HG02759 (cell line): ENCODE results near the gene AMOTL2.

Experiments used
- ATAC-seq: cut with Tn5 transposase; IDR thresholded peaks from one replicate; pipeline ENCODE4 v1.9.1; 2021; ENCODE audit warnings: mild to moderate bottlenecking, moderate library complexity; ENCODE audit not compliant: unreplicated experiment

The AMOTL2 gene

DNA sequence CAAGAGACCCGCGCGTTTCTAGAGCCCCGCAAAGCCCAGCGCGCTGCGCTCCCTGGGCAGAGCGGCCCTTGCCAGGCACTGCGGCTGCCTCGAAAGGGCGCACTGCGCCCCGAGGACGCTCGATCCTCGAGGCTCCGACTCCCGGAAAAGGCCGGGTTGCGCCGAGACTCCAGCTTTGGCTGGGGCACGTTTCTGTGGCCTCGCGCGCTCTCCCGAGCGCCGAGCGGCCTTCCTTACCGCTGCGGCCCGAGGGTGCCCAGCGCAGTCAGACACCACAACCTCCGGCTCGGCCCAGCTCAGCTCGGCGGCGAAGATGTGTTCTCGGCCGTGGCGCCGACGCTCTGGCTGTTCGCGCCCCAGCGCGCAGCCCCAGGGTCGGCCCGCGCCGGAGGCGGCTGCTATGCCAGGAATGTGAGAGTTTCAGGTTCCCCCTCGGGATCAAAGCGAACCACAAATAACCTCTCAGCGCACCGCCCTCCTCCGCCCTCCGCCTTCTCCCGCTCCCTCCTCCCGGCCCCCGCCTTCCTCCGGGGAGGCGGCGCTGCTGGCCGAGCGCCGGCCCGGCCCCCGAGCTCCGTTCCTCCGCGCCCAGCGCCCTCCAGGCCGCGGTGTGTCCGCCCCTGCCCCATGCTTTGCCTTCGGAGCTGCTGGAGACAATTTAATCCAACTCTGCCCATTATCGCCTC lies at the start of gene AMOTL2:
AMOTL2 (minus strand) TSS at position 343 of the 686 bp plus-strand sequence. CDS start 3,014 bp downstream, outside the sequence.
- no peak for ATAC-seq

DNA sequence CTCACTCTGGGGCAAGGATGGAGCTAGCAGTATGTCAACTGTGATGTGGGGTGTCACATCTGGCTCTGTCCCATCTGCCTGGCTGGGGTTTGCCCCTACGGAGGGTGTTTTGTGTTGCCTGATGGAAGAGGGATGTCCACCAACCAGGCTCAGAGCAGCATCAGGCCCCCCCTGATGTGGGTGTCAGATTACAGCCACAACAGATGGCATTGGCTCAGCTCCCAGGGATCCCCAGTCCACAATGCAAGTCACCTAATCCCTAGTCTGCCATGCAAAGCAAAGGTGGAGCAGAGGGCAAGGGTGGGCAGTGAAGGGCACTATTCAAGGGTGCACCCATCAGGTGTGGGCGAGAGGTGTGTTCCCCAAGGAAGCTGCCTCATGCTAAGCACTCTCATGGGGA lies 48.9 kb upstream of the AMOTL2 start:
- ATAC-seq: no peak

DNA sequence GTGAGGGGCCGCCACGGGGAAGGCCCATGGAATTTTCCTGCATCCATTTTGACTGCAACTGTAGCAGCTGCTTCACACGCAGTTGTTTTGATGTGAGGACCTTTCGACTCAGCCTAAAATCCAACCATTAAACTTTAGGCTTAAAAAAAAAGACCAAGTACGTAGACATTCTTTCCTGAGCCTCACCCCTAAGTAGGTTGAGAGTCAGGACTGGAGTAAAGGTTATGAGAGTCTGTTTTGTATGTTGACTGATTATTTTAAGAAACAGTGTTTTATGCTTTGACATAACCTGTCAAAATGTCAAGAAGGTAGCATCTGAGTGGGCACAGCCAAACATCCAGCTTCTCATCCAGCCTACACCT lies 45.7 kb upstream of the AMOTL2 start:
- no peak for ATAC-seq

DNA sequence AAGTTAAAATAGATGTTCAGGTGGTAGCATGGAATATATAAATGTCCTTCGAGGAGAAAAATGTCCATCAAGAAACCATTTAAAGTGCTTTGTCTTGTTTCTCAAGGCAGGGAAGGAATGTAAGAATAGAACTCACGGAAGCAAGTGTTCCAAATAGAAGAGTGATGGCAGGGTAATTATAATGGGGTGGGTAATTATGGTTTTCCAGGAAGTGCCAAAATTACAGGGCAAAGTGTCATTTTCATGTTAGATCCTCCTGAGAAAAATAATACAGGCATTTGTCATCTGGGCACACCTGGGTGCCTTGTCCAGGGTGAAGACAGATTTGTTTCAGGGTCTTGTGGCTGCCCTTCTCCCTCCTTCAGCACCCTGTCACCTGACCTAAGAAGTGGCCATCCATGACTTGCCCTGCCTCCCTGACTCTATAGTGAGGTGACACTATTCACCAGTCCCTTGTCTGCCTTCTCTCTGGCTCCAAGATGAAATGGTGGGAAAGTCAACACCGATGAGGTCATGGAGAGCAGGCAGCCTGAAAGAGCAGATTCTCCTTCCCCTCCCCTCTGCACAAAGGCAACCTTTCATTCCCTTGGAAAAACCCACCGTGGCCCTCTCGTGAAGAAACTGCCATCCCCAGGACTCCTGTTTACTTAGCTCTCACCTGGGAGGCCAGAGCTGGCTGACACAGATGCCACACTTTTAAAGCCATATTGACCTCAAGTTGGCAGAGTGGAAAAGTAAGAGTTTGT lies 45.1 kb upstream of the AMOTL2 start:
- ATAC-seq: no peak

DNA sequence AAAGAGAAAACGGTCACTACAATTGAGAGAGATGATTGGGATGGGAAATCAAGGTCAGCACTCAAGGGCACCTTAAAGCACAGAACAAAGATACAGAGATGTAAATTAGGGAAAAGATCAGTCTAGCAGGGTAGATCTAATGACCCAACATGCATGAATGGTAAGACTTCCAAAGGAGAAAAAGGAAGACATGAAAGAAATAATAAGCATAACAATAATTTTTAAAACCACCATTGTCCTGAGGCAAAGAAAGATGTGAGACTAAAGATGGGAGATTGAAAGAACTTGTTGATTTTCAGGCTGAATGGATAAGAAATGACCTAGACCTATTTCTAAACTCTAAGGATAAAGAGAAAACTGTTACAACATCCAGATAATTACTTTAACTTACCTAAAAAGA lies 34.8 kb upstream of the AMOTL2 start:
- ATAC-seq: no peak

DNA sequence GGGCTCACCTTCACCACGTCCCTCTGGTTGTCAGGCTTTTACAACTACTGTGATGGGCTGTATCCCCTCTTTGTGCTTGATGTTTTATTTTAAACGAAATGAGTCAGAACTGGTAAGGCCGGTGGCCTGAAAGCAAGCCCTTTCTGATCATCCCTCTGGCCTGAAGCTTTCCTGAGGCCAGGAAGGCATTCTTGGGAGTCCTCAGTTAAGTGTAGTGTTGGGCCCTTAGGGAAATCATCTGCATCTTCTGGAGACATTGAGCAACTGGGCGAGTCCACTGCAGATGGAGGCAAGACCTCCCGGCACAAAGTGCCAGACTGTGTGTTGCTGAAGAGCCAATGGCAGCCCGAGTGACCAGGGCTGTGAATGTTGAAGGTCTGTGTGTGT lies 33.0 kb upstream of the AMOTL2 start:
- no peak for ATAC-seq

DNA sequence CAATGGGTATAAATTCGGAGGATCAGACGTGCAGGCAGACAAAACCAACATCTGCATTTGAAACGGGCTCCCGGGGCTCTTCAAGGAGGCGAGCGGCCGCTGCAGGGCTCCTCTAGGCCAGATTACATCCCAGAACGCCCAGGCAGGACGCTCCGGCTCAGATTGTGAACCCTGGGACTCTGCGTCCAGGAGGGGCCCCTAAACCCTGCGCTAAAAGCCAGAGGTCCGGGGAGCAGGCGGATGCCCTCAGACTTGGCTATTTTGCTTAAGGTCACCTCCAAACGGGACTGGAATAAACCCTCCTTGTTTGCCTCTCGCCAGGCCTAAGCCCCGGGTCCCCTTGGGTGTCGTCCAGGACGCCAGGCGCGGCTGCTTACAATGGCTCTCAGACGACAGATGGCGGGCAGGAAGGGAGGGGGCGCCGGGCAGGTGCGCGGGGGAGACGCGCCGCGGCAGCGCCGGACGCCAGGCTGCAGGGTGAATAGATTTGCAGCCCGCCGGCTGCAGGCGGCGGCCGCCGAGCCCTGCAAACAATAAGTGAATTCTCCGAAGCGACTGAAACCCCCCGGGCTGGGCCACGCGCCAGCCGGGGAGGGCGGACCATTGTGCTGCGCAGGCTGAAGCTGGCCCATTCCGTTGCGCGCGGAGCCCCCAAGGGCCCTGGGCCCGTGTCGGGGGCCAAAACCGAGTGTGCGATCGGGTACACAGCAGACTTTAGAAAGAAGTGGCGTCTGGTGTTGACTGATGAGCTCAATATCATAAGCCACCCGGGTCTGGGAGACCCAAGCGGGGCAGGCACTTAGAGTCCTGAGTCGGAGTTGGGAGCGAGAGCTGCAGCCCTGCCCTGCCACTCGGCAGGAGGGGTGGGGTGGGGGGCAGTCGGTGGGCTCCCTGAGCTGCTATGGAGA lies 32.3 kb upstream of the AMOTL2 start:
- ATAC-seq: no peak

DNA sequence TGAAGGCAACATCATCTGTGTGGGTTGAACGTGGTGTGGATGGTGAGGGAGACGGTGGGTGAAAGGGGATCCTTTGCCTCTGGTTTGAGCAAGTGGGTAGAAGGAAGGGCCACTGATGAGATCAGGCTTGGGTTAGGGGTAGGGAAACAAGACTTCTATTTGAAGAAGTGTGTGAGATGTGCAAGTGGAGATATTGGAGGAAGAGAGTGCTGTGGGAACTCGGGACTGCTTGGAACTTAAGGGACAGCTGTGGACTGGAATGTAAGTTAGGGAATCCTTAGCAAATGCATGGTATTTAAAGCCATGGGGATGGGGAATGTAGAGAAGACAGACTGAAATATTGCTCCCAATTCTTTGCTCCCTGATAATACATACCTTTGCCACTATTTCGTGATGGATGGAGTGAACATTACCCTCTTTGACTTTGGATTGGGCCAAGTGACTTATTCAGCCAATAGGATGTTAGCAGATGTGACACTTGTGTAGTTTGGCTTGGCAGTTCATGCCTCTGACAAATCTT lies 30.2 kb upstream of the AMOTL2 start:
- no peak for ATAC-seq

DNA sequence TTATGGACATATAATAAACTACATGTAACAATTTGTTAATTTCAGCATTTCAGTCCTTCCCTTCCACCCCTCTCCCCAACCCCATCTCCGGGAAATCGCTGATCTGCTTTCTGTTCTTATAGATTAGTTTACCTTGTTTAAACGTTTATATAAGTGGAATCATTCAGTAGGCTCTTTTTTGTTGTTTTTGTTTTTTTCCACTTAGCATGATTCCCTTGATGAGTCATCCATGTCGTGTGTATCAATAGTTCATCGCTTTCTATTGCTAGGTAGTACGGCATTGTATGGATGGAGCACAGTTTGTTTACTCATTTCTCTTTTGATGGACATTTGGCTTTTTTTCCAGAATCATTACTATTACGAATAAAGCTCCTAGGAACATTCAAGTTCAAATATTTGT lies 23.5 kb upstream of the AMOTL2 start:
- no peak for ATAC-seq

DNA sequence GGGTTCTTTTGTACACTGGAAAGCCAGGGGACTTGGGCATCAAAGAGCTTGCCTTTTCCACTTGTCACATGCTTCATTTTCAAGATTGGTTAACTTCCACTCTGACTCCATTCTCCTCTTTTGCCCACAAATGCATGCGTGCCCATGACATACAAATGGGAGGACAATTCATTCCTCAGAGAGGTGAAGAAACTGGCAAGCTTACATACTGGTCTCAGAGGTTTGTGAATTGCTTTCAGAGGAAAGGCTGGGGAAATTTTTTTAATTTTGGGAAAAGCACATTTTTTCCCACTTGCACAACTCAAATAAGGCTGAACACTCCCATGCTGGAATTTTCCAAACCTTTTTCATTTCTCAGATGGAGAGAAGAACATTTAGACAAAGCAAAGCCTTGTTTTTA lies 20.9 kb upstream of the AMOTL2 start:
- ATAC-seq: no peak

DNA sequence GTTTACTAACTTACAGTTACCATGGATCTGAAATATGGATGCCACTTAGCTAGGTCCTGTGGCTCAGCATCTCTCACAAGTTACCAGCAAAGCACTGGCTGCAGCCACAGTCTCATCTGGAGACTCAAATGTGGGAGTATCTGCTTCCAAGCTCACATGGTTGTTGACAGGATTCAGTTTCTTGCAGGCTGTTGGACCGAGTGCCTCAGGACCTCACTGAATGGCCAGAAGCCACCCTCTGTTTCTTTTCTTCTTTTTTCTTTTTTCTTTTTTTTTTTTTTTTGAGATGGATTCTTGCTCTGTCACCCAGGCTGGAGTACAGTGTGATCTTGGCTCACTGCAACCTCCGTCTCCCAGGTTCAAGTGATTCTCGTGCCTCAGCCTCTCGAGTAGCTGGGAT lies 20.1 kb upstream of the AMOTL2 start:
- ATAC-seq: no peak

DNA sequence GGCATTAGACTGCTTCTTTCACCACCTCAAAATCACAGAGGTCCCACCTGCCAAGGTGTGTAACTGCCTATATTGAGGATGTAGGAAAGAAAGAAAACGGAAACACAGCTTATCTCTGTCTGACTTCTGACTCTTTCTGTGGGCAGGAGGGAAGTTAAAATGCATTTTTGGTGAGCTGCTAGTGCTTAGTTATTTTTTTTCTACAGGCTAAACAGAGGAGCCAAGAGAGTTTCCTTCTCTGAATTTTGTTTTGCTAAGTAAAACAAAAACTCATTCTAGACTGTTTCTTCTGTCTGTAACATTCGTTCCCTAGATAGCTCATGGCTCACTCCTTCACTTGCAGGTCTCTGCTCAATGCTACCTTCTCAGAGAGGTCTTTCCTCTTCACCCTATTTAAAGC lies 18.8 kb upstream of the AMOTL2 start:
- ATAC-seq: no peak

DNA sequence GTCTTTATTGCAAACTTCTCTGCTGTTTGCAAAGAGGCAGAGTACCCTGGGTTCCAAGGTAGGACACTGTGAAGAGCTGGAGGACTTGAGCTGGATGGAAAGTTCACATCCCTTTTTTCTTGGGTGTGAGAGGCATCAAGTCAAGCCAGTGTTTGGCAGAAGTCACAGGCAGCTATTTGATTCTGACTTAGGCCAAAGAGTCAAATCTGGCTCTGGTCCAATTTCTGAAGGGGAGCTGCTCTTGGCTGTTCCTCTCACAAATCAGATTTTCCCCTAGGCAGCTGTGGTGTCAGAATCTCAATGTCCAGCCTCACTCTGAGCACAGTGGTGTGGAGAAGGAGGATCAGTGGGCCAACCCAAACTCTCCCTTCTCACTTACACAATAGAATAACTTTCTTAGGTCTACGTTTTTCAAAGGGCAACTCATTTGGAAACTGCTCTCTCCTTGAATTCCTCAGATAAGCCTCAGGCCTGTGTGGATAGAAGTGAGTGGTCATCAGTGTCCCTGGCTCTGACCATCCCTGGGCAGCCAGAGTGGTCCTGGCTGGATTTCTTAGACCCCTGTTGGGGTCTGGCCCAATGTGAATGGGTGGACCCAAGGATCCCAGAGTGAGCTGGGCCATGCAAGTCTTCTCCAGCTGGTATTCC lies 18.2 kb upstream of the AMOTL2 start:
- ATAC-seq: no peak

DNA sequence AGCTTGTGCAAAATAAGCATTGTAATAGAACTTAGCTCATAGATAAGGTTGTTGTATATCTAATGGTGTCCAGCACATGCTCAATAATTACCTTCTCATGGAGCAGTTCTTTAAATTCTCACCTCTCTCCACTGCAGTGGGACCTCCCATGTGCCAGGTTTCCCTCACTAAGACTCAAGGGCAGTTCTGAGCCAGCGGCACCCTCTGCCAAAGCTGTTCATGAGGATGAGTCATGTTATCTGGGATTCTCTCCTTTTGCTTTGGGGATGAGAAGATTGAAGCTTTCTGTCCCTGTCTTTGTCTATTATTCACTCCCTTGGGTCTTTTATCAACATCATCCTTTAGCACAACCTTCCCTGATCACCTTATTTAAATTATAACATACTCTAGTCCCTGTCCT lies 15.6 kb upstream of the AMOTL2 start:
- no peak for ATAC-seq

DNA sequence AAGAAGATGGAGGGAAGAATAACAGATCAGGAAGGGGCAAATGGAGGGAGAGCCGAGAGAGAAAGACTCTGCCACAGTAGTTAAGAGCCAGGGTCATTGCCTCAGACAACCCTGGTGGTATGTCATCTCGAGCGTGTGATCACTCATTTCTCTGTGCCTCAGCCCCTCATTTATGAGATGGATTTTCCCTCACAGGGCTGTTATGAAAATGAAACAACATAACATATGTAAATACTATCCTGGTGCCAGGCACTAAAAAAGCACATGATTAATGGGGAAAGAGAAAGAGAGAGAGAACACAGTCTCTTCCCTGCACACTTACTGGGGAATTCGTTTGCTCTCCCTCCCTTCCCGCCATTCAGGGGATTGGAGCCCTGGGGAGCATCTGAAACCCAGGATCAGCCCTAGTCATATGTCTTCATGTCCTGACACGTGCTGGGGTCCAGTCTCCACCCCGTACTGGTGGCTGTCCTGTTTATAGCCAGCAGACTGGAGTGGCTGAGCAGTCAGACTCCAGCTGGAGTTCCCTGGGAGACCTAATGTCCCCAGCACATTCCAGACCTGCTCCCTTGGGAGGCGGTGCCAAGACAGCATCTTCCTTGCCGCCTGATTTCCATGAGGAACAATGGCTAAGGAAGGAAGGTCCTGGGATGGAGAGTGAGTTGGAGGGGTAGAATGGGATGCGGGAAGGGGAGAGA lies 14.7 kb upstream of the AMOTL2 start:
- ATAC-seq: no peak

DNA sequence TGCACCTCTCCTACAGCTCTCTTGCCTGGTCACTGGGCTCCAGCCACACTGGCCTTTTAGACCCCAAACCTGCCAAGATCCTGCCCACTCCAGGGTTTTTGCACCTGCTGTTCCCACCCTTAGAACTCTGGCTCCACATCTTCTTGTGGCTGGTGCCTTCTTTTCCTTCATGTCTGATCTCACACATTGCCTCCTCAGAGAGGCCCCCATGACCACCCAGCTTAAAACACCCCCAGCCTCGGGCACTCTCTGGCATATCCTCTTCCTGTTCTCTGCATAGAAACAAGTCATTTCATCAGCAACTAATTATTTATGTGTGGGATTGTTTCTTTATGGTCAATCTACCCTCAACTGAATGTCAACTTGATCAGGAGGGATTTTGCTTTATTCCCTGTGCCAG lies 14.0 kb upstream of the AMOTL2 start:
- ATAC-seq: no peak

DNA sequence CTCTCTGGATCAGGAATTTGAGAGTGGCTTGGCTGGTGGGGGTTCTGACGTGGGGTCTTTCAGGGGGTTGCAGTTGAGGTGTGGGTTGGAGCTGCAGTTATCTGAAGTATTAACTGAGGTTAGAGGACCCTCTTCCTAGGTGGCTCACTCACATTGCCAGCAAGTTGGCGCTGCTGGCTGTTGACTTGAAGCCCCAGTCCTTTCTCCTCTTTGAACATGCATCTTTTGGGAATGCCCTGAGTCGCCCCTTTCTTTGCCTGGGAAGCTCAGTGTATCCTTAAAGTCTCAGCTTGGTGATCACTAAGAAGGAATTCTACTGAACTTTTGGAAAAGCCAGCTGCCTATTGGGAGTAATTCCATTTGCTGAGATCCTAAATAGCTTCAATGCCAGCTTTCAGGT lies 13.0 kb upstream of the AMOTL2 start:
- no peak for ATAC-seq

DNA sequence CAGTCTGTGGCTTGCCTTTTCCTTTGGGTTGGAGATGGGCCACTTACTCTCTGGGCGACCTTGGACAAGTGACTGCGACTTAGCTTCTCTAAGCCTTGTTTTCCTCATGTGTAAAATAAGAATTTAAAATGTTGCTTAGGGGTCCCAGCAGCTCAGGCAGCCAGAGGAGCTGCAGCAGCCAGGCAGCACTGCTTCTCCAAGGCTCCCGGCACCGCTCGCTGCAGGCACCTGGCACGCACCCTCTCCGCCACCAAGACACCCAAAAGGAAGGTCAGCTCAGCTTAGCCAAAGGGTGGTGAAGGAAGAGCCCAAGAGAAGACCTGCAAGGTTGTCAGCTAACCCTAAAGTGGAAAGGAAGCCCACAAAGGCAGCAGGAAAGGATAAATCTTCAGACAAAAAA lies 10.7 kb upstream of the AMOTL2 start:
- ATAC-seq: no peak

DNA sequence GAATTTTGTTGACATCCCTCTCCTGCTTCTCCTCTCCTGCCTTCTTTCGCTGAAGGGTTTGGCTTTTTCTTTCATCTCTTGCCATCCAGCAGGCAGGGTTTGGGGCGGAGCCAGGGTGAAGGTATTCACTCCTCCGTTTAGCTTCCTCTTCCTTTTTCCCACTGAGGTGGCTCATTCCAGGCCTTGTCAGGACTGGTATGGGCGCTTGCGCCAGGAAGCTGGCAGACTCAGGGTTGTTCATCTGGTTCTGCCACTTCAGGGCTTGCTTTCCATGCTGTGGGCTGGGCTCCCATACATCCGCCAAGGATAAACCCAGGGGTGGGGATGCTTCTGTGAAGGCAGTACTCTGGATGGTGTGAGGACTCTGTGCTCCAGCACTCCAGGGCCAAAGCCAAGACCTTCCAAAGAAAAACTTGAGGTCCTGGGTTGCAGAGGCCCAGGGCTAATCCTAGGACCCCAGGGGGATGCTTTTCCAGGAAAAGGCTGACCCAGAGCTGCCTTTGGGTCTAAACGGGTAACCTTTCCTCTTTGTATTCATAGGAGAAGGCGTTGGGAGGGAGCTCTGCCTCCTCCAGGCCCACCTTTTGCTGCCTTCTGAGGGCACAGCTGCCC lies 7.7 kb upstream of the AMOTL2 start:
- ATAC-seq: no peak

DNA sequence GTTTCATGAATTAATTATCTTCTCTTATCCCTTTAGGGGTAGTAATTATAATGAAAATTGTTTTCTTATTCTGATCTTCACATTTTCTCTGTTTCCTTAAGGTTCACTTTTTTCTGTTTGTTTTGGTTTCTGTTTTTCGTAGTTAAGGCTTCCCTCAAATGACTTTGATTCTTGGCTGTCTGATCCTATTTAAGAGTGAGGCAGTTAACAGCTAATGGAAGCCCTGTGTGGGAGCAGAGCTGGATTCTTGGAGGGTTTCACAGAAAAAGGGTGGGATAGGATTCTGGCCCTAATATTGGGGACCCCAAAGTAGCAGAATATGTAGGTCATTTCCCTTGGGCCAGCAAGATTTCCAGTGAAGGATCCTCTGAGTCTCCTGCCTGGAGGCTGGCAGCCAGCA lies 6.8 kb upstream of the AMOTL2 start:
- ATAC-seq: no peak
